ENCODE measurements around the gene WDR73.

Gene WDR73

GRCh38 chr15:84633311-84634227, 20.5 kb downstream of the WDR73 start:
- in situ Hi-C loops (cut with HindIII; ENCODE audit: low pct_ligation_motif_present, low sequenced_read_pairs), result no loop called here
- H3K27ac ChIP-seq, result peak overlapping the region; percentile 21
- peak; percentile 59 for DNase-seq
- H3K36me3 ChIP-seq (replicated peaks), result peaks cover 5% of the 10 kb centered on the region
- peak overlapping the region; percentile 65 for H3K4me3 ChIP-seq (ENCODE audit: low read depth, low read length)
- no peak for TF ChIP-seq CTCF (IDR thresholded peaks at IDR 0.05; ENCODE audit: low read depth, low read length, missing control alignments)
- no peaks in the 10 kb centered on the region for H3K27me3 ChIP-seq (replicated peaks)

GRCh38 chr15:84631706-84632272, 22.3 kb downstream of the WDR73 start:
- DNase-seq, result no peak
- Histone ChIP-seq H3K27me3 (replicated peaks) (no peaks in the 10 kb centered on the region), H3K4me3 (ENCODE audit: low read depth, low read length) (peak overlapping the region; percentile 66), H3K36me3 (replicated peaks) (no peaks in the 10 kb centered on the region), H3K27ac (peak overlapping the region; percentile 61)
- in situ Hi-C loops (cut with HindIII; ENCODE audit: low pct_ligation_motif_present, low sequenced_read_pairs), result no loop called here
- TF ChIP-seq CTCF (IDR thresholded peaks at IDR 0.05; ENCODE audit: low read depth, low read length, missing control alignments), result no peak

- H3K4me3 ChIP-seq (ENCODE audit: low read depth, low read length), result no peak overlapping the region
- H3K27me3 ChIP-seq (replicated peaks), result no peaks in the 10 kb centered on the region
- TF ChIP-seq CTCF (IDR thresholded peaks at IDR 0.05; ENCODE audit: low read depth, low read length, missing control alignments), result no peak
- no peak for DNase-seq
- in situ Hi-C loops (cut with HindIII; ENCODE audit: low pct_ligation_motif_present, low sequenced_read_pairs), result no loop called here
- no peak overlapping the region for H3K27ac ChIP-seq
- H3K36me3 ChIP-seq (replicated peaks), result no peaks in the 10 kb centered on the region
These were observed 25.1 kb downstream of the WDR73 start for GRCh38 chr15:84629033-84629432.

GRCh38 chr15:84625123-84625522, 29.0 kb downstream of the WDR73 start:
- no peak overlapping the region for H3K27ac ChIP-seq
- no peak for TF ChIP-seq CTCF (IDR thresholded peaks at IDR 0.05; ENCODE audit: low read depth, low read length, missing control alignments)
- peaks cover 28% of the 10 kb centered on the region for H3K36me3 ChIP-seq (replicated peaks)
- in situ Hi-C loops (cut with HindIII; ENCODE audit: low pct_ligation_motif_present, low sequenced_read_pairs), result no loop called here
- no peak for DNase-seq
- no peak overlapping the region for H3K4me3 ChIP-seq (ENCODE audit: low read depth, low read length)
- H3K27me3 ChIP-seq (replicated peaks), result no peaks in the 10 kb centered on the region

GRCh38 chr15:84624359-84624758, 29.7 kb downstream of the WDR73 start:
- H3K36me3 ChIP-seq (replicated peaks), result peaks cover 28% of the 10 kb centered on the region
- in situ Hi-C loops (cut with HindIII; ENCODE audit: low pct_ligation_motif_present, low sequenced_read_pairs), result no loop called here
- no peaks in the 10 kb centered on the region for H3K27me3 ChIP-seq (replicated peaks)
- no peak overlapping the region for H3K4me3 ChIP-seq (ENCODE audit: low read depth, low read length)
- DNase-seq, result no peak
- TF ChIP-seq CTCF (IDR thresholded peaks at IDR 0.05; ENCODE audit: low read depth, low read length, missing control alignments), result no peak
- no peak overlapping the region for H3K27ac ChIP-seq
